Stimulated activated CD8-positive, alpha-beta memory T cell treated with anti-CD3 and anti-CD28 coated beads, Interleukin-15, amount 100 ng/mL, for 4 hours (primary cell): ENCODE measurements around the gene PRDX2.

Source experiments
- DNase-seq, 2 donors: peaks; one replicate each; pipeline ENCODE4 v3.0.0-alpha.2; 2020; ENCODE audit warnings: low read depth in 2 of 2

The PRDX2 gene

GRCh38 chr19:12779162-12779993 lies 22.2 kb downstream of the PRDX2 start:
- DNase-seq: no peak

GRCh38 chr19:12778905-12779161 lies 22.8 kb downstream of the PRDX2 start:
- no peak for DNase-seq

- no peak for DNase-seq
Observed at GRCh38 chr19:12778017-12778904, 23.3 kb downstream of the PRDX2 start.

- DNase-seq: peak in 1 of 2 donors; percentile 61
Observed at GRCh38 chr19:12777217-12778016, 24.2 kb downstream of the PRDX2 start.

- no peak for DNase-seq
Observed at GRCh38 chr19:12774588-12775555, 26.7 kb downstream of the PRDX2 start, which contains the start of gene HOOK2. Gene HOOK2 (minus strand): TSS chr19:12775552. CDS start chr19:12775449, 103 bp downstream.

GRCh38 chr19:12773571-12773970 lies 28.0 kb downstream of the PRDX2 start:
- DNase-seq: no peak

GRCh38 chr19:12772323-12772722 lies 29.3 kb downstream of the PRDX2 start:
- no peak for DNase-seq

GRCh38 chr19:12770922-12771321 lies 30.7 kb downstream of the PRDX2 start:
- DNase-seq: no peak

- no peak for DNase-seq
Observed at GRCh38 chr19:12769689-12770088, 31.9 kb downstream of the PRDX2 start.

- DNase-seq: no peak
Observed at GRCh38 chr19:12767666-12768065, 33.9 kb downstream of the PRDX2 start.

- DNase-seq: no peak
Observed at GRCh38 chr19:12767150-12767549, 34.5 kb downstream of the PRDX2 start.

GRCh38 chr19:12766051-12766521 lies 35.5 kb downstream of the PRDX2 start:
- peak in 1 of 2 donors; percentile 53 for DNase-seq

- no peak for DNase-seq
Observed at GRCh38 chr19:12764698-12765097, 36.9 kb downstream of the PRDX2 start.

GRCh38 chr19:12763100-12763499 lies 38.5 kb downstream of the PRDX2 start:
- DNase-seq: no peak

- no peak for DNase-seq
Observed at GRCh38 chr19:12759686-12760085, 41.9 kb downstream of the PRDX2 start.

- no peak for DNase-seq
Observed at GRCh38 chr19:12757544-12758274, 43.9 kb downstream of the PRDX2 start.

GRCh38 chr19:12756150-12756883 lies 45.3 kb downstream of the PRDX2 start:
- DNase-seq: no peak

GRCh38 chr19:12754465-12755196 lies 47.0 kb downstream of the PRDX2 start:
- no peak for DNase-seq
